Thyroid gland (tissue), 4 donors: ENCODE results near the gene GRAMD4. TPM values are rescaled to one million over a fixed set of nuclear protein-coding genes. Genes with fewer than 3 reads are reported as not detected.

ENCODE experiments used
- DNase-seq, 2 donors: peaks; one replicate each; pipeline ENCODE4 v3.0.0-alpha.2; 2019
- H3K27ac ChIP-seq, 3 donors: fragments of 200-600 bp; sonication (generic); 1 replicate in 2 of 3; 2 replicates in 1 of 3; pipeline ENCODE4 v1.5.1; 2016 to 2019; ENCODE audit warnings: mild to moderate bottlenecking in 1 of 3, moderate library complexity in 1 of 3
- H3K27me3 ChIP-seq: fragments of 200-600 bp; sonication (generic); one replicate; pipeline ENCODE4 v1.5.1; 2019
- H3K36me3 ChIP-seq, 2 donors: fragments of 200-600 bp; sonication (generic); one replicate each; pipeline ENCODE4 v1.5.1; 2016 to 2019
- H3K4me1 ChIP-seq, 2 donors: fragments of 200-600 bp; sonication (generic); one replicate each; pipeline ENCODE4 v1.5.1; 2017 to 2019
- H3K4me3 ChIP-seq, 3 donors: fragments of 200-600 bp; sonication (generic); replicated peaks in 1 of 3; 1 replicate in 2 of 3; 2 replicates in 1 of 3; pipeline ENCODE4 v1.5.1; 2016; ENCODE audit warnings: mild to moderate bottlenecking in 1 of 3
- H3K9me3 ChIP-seq: fragments of 200-600 bp; sonication (generic); one replicate; pipeline ENCODE4 v1.5.1; 2017
- POLR2A ChIP-seq, 2 donors: fragments of 450-650 bp; IDR thresholded peaks; one replicate each; pipeline ENCODE4 v1.6.1; 2017; ENCODE audit warnings: antibody characterized with exemption in 2 of 2, mild to moderate bottlenecking in 2 of 2, moderate library complexity in 1 of 2
- WGBS, 2 donors: methylation state at CpG; one replicate each; pipeline ENCODE4 v1.1.5; 2017; 5-methylcytosine and 5-hydroxymethylcytosine counted together
- intact Hi-C: fragments of 100-400 bp; cut with DNase I; formaldehyde crosslinking; loops from one replicate; pipeline ENCODE4 v1.15.1; 2023
- total RNA-seq, 4 donors: library from RNA; depleted of rRNA; stranded (reverse); fragments of >200 nt; gene quantifications; one replicate each; pipeline ENCODE4 v1.2.3, GENCODE V29; 2016
- TF ChIP-seq, protein P1 (sequence below), 6 experiments: fragments of 200-600 bp in 3 of 6; fragments of 450-650 bp in 3 of 6; sonication (generic) in 3 of 6; IDR thresholded peaks; one replicate each; pipeline ENCODE4 v1.5.1; 2016 to 2019; ENCODE audit warnings: antibody characterized with exemption in 6 of 6, mild to moderate bottlenecking in 2 of 6, inconsistent platforms in 1 of 6, moderate library complexity in 1 of 6

Gene GRAMD4, protein sequence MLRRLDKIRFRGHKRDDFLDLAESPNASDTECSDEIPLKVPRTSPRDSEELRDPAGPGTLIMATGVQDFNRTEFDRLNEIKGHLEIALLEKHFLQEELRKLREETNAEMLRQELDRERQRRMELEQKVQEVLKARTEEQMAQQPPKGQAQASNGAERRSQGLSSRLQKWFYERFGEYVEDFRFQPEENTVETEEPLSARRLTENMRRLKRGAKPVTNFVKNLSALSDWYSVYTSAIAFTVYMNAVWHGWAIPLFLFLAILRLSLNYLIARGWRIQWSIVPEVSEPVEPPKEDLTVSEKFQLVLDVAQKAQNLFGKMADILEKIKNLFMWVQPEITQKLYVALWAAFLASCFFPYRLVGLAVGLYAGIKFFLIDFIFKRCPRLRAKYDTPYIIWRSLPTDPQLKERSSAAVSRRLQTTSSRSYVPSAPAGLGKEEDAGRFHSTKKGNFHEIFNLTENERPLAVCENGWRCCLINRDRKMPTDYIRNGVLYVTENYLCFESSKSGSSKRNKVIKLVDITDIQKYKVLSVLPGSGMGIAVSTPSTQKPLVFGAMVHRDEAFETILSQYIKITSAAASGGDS
- total RNA-seq, result 100 to 1,000 TPM in 1 of 4 donors, 10 to 100 TPM in 3; 33.5 to 193 (median 62.1) TPM

DNA sequence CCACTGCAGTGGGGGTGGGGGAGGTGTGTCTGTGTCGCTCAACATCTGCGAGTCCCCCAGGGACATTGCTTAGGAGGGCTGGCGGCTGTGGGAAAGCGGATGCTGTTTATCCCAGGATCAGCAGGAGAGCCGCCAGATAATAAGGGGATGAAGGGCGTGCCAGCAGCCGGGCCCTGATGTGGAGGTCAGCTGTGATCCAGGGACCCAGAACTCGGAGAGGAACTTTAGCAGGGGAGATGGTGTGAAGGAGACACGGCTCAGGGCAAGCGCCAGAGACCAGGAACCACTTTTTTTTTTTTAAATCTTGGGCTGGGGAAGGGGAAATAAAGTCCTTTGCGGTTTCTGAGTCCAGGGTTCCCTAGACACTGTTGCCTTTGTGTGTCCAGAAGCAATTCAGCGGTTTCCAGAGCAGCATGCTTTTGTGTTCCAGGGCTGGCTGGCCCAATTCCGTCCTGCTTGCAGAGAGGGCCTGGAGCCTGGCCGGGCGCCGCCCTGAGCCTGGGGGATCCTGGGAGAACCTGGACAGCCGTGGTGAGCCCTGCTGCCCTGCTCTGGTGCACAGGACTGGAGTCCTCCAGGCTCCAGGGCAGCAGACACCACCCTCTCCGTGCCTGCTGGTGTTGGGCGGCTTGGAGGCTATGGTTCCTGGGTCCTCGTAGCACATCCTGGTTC is at the start of gene GRAMD4:
TSS of gene GRAMD4 (plus strand) at position 557 of the 672 bp plus-strand sequence. CDS start 6,414 bp downstream, outside the sequence.
- TF ChIP-seq, protein P1, sequence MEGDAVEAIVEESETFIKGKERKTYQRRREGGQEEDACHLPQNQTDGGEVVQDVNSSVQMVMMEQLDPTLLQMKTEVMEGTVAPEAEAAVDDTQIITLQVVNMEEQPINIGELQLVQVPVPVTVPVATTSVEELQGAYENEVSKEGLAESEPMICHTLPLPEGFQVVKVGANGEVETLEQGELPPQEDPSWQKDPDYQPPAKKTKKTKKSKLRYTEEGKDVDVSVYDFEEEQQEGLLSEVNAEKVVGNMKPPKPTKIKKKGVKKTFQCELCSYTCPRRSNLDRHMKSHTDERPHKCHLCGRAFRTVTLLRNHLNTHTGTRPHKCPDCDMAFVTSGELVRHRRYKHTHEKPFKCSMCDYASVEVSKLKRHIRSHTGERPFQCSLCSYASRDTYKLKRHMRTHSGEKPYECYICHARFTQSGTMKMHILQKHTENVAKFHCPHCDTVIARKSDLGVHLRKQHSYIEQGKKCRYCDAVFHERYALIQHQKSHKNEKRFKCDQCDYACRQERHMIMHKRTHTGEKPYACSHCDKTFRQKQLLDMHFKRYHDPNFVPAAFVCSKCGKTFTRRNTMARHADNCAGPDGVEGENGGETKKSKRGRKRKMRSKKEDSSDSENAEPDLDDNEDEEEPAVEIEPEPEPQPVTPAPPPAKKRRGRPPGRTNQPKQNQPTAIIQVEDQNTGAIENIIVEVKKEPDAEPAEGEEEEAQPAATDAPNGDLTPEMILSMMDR (IDR thresholded peaks at IDR 0.05), result no peak
- no peak for TF ChIP-seq POLR2A (IDR thresholded peaks at IDR 0.05)

DNA sequence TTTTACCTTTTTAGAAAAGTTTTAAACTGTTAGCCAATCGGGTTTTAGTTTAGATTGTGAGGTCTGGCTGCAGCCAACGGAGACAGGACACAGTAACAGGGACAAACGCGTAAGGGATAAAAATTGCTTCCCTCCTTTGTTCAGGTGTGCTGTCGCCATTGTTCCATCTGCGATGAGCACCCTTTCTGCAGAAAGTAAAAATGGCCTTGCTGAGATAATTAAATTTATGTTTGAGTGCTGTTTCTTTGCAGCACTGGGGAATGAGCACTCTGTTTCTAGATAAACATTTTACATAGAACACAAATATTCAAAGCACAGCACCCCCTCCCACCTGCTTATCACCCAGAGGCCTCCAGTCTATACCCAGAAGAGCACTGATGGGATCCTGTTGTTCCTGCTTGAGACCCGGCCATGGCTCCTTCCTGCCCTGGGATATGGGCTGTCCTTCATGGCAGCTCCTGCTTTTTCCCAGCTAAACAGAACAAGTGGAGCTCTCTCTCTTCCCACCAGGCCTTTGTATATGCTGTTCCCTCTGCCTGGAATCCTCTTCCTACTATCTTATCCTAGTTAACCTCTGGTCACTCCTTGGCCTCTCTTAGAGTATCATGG is 48.4 kb upstream of the GRAMD4 start:
- TF ChIP-seq, protein P1 (IDR thresholded peaks at IDR 0.05), result no peak
- no peak for TF ChIP-seq POLR2A (IDR thresholded peaks at IDR 0.05)
- no peaks in the 10 kb centered on the region for H3K27me3 ChIP-seq
- intact Hi-C loops, result loop anchor here (10.0 kb wide), 1 partner anchor 233 kb away; no protein-coding TSS in a partner anchor
- peaks cover 4 to 15% of the 10 kb centered on the region in 2 donors for H3K4me1 ChIP-seq
- no peak for DNase-seq
- H3K36me3 ChIP-seq, result no peaks in the 10 kb centered on the region
- H3K27ac ChIP-seq, result no peak overlapping the region
- 71 to 86% methylated on average over 7 of the region's 7 CpGs for WGBS, 2 donors
- H3K4me3 ChIP-seq, result no peak overlapping the region
- H3K9me3 ChIP-seq, result no peaks in the 10 kb centered on the region

More for the DNA sequence above, at the start of gene GRAMD4:
- Histone ChIP-seq H3K36me3 (no peaks in the 10 kb centered on the region), H3K9me3 (no peaks in the 10 kb centered on the region), H3K4me1 (peaks cover 48 to 53% of the 10 kb centered on the region in 2 donors), H3K27ac (peak within 1 kb of the TSS in 2 of 3 donors; percentile 8 to 45), H3K27me3 (no peaks in the 10 kb centered on the region), H3K4me3 (no peak within 1 kb of the TSS)
- peak in 1 of 2 donors; percentile 61 for DNase-seq
- 50 to 65% methylated on average over 15 of the region's 20 CpGs for WGBS, 2 donors
- intact Hi-C loops, result no loop called here

GRCh38 chr22:46572911-46573780 is 47.0 kb upstream of the GRAMD4 start:
- WGBS, 2 donors, result 88 to 94% methylated on average over 11 to 16 of the region's 19 CpGs

More at GRCh38 chr22:46572911-46573780, 47.0 kb upstream of the GRAMD4 start:
- Histone ChIP-seq H3K4me3 (no peak overlapping the region), H3K27me3 (no peaks in the 10 kb centered on the region), H3K27ac (no peak overlapping the region), H3K36me3 (no peaks in the 10 kb centered on the region), H3K4me1 (peaks cover 9 to 21% of the 10 kb centered on the region in 2 donors), H3K9me3 (no peaks in the 10 kb centered on the region)
- TF ChIP-seq, protein P1 (IDR thresholded peaks at IDR 0.05), result no peak
- no peak for TF ChIP-seq POLR2A (IDR thresholded peaks at IDR 0.05)
- no peak for DNase-seq
- intact Hi-C loops, result loop anchor here (10.0 kb wide), 1 partner anchor 232 kb away; no protein-coding TSS in a partner anchor
